ENCODE data around the gene TRAPPC2L. TPM values are rescaled to one million over a fixed set of nuclear protein-coding genes. Genes with fewer than 3 reads are reported as not detected.

Gene TRAPPC2L
- total and polyA plus RNA-seq, 10 of the 15 experiments (the other 5 are each of a cell fraction or from before 2014, with no cell fraction given) = 56.3 to 363 (median 118) TPM

GRCh38 chr16:88901718-88902337 is 44.9 kb downstream of the TRAPPC2L start:
- Histone ChIP-seq H3K9ac (ENCODE audit: control insufficient read depth, insufficient read depth, low read length) (no peak overlapping the region), H3K4me2 (ENCODE audit: control insufficient read depth, insufficient read depth) (no peak overlapping the region), H3K27ac (ENCODE audit: control insufficient read depth, insufficient read depth) (no peak overlapping the region), H3K27me3 (replicated peaks in 1 of 2; ENCODE audit: control insufficient read depth in 2 of 2, insufficient read depth in 2 of 2, low read length in 1 of 2) (no peaks in the 10 kb centered on the region), H3K36me3 (ENCODE audit: control insufficient read depth in 2 of 2, insufficient read depth in 2 of 2, low read length in 1 of 2) (no peaks in the 10 kb centered on the region; a peak in 3 of 4 replicates), H3K79me2 (ENCODE audit: control insufficient read depth, insufficient read depth, low read length) (no peaks in the 10 kb centered on the region; the same call in 1 of the 2 replicates), H3K9me3 (replicated peaks; ENCODE audit: control insufficient read depth, insufficient read depth, low read length) (no peaks in the 10 kb centered on the region), H3K4me3 (no peak overlapping the region), H2AFZ (ENCODE audit: control insufficient read depth, low read depth, low read length) (no peak overlapping the region), H3K4me1 (ENCODE audit: control insufficient read depth, insufficient read depth, low read length) (no peaks in the 10 kb centered on the region; the same call in 1 of the 2 replicates), H4K20me1 (ENCODE audit: control insufficient read depth, insufficient read depth) (peaks cover 3% of the 10 kb centered on the region; the same call in 1 of the 2 replicates)
- intact Hi-C loops (cut with micrococcal nuclease; ENCODE audit: unreplicated experiment) (no loop called here), in situ Hi-C loops (cut with MboI) (no loop called here)
- CTCF ChIA-PET = no interaction called here
- no peak for DNase-seq (ENCODE audit: low read depth, low spot score)
- WGBS (ENCODE audit: insufficient coverage, insufficient replicate concordance, low lambda C conversion rate, missing lambda C conversion rate) = 96% methylated on average over 26 of the region's 26 CpGs
- BruUV-seq (replicated peaks) = no TSS peak
- no peak for FAIRE-seq
- SMC1A ChIA-PET (ENCODE audit: uncharacterized antibody, unreplicated experiment) = no interaction called here
- ATAC-seq = no peak
- POLR2A ChIA-PET = no interaction called here
- RAD21 ChIA-PET (ENCODE audit: unreplicated experiment) = no interaction called here
- TF ChIP-seq, protein P1, sequence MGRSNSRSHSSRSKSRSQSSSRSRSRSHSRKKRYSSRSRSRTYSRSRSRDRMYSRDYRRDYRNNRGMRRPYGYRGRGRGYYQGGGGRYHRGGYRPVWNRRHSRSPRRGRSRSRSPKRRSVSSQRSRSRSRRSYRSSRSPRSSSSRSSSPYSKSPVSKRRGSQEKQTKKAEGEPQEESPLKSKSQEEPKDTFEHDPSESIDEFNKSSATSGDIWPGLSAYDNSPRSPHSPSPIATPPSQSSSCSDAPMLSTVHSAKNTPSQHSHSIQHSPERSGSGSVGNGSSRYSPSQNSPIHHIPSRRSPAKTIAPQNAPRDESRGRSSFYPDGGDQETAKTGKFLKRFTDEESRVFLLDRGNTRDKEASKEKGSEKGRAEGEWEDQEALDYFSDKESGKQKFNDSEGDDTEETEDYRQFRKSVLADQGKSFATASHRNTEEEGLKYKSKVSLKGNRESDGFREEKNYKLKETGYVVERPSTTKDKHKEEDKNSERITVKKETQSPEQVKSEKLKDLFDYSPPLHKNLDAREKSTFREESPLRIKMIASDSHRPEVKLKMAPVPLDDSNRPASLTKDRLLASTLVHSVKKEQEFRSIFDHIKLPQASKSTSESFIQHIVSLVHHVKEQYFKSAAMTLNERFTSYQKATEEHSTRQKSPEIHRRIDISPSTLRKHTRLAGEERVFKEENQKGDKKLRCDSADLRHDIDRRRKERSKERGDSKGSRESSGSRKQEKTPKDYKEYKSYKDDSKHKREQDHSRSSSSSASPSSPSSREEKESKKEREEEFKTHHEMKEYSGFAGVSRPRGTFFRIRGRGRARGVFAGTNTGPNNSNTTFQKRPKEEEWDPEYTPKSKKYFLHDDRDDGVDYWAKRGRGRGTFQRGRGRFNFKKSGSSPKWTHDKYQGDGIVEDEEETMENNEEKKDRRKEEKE (IDR thresholded peaks at IDR 0.05) = no peak
- no peak for TF ChIP-seq CREM (IDR thresholded peaks at IDR 0.05; ENCODE audit: low read depth)
- no peak for TF ChIP-seq POLR2A (IDR thresholded peaks at IDR 0.05; ENCODE audit: low read depth, low read length)
- no peak for TF ChIP-seq EGR1 (IDR thresholded peaks at IDR 0.05; ENCODE audit: borderline replicate concordance in 1 of 2, low read depth in 2 of 2, low read length in 2 of 2)
- TF ChIP-seq ZNF687 (IDR thresholded peaks at IDR 0.05) = no peak
- TF ChIP-seq NFXL1 (IDR thresholded peaks at IDR 0.05; ENCODE audit: borderline replicate concordance) = no peak
- no peak for TF ChIP-seq NFYB (IDR thresholded peaks at IDR 0.05; ENCODE audit: insufficient read depth, low read depth, low read length)
- no peak for TF ChIP-seq RBBP5 (conservative IDR thresholded peaks at IDR 0.05)
- no peak for TF ChIP-seq CTCF (IDR thresholded peaks at IDR 0.05 in 2 of 3, conservative IDR thresholded peaks at IDR 0.05 in 1 of 3; ENCODE audit: control insufficient read depth in 2 of 3, extremely low read depth in 1 of 3, insufficient read depth in 1 of 3, low read depth in 3 of 3, low read length in 3 of 3)
- no peak for TF ChIP-seq POLR2AphosphoS2 (IDR thresholded peaks at IDR 0.05; ENCODE audit: low read depth, low read length)
- TF ChIP-seq ZNF207 (IDR thresholded peaks at IDR 0.05; ENCODE audit: borderline replicate concordance) = no peak
- no peak for TF ChIP-seq TARDBP (IDR thresholded peaks at IDR 0.05; ENCODE audit: borderline replicate concordance)
- no peak for TF ChIP-seq YY1 (IDR thresholded peaks at IDR 0.05; ENCODE audit: low read depth, low read length)
- TF ChIP-seq NR2F1 (conservative IDR thresholded peaks at IDR 0.05) = no peak
- no peak for TF ChIP-seq SIN3A (IDR thresholded peaks at IDR 0.05; ENCODE audit: low read depth, low read length)
- no peak for TF ChIP-seq TCF7 (IDR thresholded peaks at IDR 0.05; ENCODE audit: borderline replicate concordance)
- TF ChIP-seq FOS (IDR thresholded peaks at IDR 0.05; ENCODE audit: borderline replicate concordance, extremely low read depth, insufficient read length) = no peak

All from GM12878 (cell line).